GM19324 (cell line): ENCODE results near the gene LGALS12.
"Not testable (repeated sequence)": the region's sequence is repeated elsewhere in the genome, so short reads cannot be mapped to it uniquely, and the experiment has no call there.

ENCODE experiments used
- ATAC-seq: cut with Tn5 transposase; IDR thresholded peaks from one replicate; pipeline ENCODE4 v1.9.1; 2021; ENCODE audit warnings: mild to moderate bottlenecking, moderate library complexity; ENCODE audit not compliant: unreplicated experiment, low FRiP score

The LGALS12 gene

GRCh38 chr11:63504054-63504453, 1.8 kb upstream of the LGALS12 start:
- ATAC-seq, result no peak

- ATAC-seq, result no peak
Observed at GRCh38 chr11:63504933-63505586, 824 bp upstream of the LGALS12 start.

- ATAC-seq, result no peak
Observed at GRCh38 chr11:63506876-63507275, 992 bp downstream of the LGALS12 start.

- no peak for ATAC-seq
Observed at GRCh38 chr11:63507511-63507910, 1.6 kb downstream of the LGALS12 start.

GRCh38 chr11:63508009-63508408, 2.1 kb downstream of the LGALS12 start:
- ATAC-seq, result no peak

GRCh38 chr11:63508745-63509144, 2.9 kb downstream of the LGALS12 start:
- ATAC-seq, result no peak

GRCh38 chr11:63510360-63511047, 4.6 kb downstream of the LGALS12 start:
- no peak for ATAC-seq

GRCh38 chr11:63511048-63511748, 5.3 kb downstream of the LGALS12 start:
- ATAC-seq, result no peak

GRCh38 chr11:63512816-63513215, 6.9 kb downstream of the LGALS12 start:
- ATAC-seq, result no peak

GRCh38 chr11:63516109-63516508, 10.2 kb downstream of the LGALS12 start:
- ATAC-seq, result no peak

GRCh38 chr11:63517156-63517555, 11.3 kb downstream of the LGALS12 start:
- ATAC-seq, result no peak

- ATAC-seq, result no peak
Observed at GRCh38 chr11:63518548-63518947, 12.7 kb downstream of the LGALS12 start.

- no peak for ATAC-seq
Observed at GRCh38 chr11:63520606-63521170, 14.8 kb downstream of the LGALS12 start.

- ATAC-seq, result no peak
Observed at GRCh38 chr11:63521896-63522295, 16.0 kb downstream of the LGALS12 start.

- ATAC-seq, result no peak
Observed at GRCh38 chr11:63523151-63523550, 17.3 kb downstream of the LGALS12 start.

- ATAC-seq, result no peak
Observed at GRCh38 chr11:63527667-63528066, 21.8 kb downstream of the LGALS12 start.

GRCh38 chr11:63528156-63528555, 22.3 kb downstream of the LGALS12 start:
- not testable (repeated sequence) for ATAC-seq

- ATAC-seq, result not testable (repeated sequence)
Observed at GRCh38 chr11:63528729-63529278, 22.9 kb downstream of the LGALS12 start.

- ATAC-seq, result not testable (repeated sequence)
Observed at GRCh38 chr11:63529373-63529772, 23.5 kb downstream of the LGALS12 start.

GRCh38 chr11:63530021-63530420, 24.1 kb downstream of the LGALS12 start:
- no peak for ATAC-seq
